NCI-H146 treated with DMSO at 0.1 percent for 48 hours (cell line): ENCODE data around the gene OR5T3.
"Not testable (repeated sequence)": the region's sequence is repeated elsewhere in the genome, so short reads cannot be mapped to it uniquely, and the experiment has no call there.

Experiments used
- DNase-seq: peaks from one replicate; lab custom pipeline; 2025; ENCODE audit not compliant: unreplicated experiment; lab: John Stamatoyannopoulos, UW

The OR5T3 gene

DNA sequence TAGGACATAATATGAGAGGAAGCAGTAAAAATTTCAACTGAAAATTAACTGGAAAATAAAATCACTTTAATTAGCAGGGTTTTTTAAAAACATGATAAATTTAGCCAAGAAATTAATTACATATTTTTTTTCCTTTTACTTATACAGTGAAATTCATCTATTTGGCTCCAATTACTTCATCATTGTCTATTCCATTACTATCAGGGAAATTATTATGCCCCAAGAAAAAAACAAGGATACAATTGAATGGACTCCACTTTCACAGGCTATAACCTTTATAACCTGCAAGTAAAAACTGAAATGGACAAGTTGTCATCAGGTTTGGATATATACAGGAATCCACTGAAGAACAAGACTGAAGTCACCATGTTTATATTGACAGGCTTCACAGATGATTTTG is at the start of gene OR5T3:
Gene OR5T3, plus strand, starts transcription at position 301 of the 400 bp plus-strand sequence. Its CDS starts 0 bp downstream, at position 301.
- DNase-seq, result no peak

DNA sequence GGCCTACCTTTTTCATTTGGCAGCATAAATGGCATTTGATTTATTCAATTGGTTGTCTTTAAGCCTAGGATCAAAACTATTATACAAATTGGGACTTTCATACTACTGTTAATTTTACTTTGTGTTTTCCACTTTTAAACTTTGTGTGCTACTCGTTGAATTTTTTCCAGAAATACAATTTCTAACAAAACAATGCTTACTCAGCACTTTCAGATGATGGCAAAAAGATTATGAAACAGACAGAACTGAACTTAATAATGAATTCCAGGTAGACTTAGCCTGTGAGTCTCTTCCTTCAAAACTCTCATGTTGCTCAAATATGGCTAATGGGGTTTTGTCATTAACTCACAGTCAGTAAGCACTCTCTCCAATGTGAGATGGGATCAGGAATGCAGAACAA is 44.3 kb upstream of the OR5T3 start:
- DNase-seq, result no peak

DNA sequence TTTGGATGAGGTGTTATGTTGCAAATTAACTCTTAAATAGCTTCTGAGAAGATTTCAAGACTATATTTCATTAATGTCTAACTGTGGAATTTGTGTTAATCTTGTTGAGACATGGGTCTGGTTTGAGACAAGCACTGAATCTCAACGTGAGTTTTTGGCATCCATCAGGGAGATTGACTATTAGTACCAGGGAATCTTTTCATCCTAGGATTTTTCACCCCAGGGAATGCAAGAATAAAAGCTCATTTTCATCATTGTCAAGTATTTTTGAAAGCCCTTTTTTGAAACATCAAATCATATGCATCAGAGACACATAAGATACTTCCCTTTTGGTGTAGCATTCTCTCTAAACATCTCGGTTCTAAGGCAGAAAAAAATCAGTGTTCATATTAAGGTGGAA is 37.5 kb upstream of the OR5T3 start:
- no peak for DNase-seq

DNA sequence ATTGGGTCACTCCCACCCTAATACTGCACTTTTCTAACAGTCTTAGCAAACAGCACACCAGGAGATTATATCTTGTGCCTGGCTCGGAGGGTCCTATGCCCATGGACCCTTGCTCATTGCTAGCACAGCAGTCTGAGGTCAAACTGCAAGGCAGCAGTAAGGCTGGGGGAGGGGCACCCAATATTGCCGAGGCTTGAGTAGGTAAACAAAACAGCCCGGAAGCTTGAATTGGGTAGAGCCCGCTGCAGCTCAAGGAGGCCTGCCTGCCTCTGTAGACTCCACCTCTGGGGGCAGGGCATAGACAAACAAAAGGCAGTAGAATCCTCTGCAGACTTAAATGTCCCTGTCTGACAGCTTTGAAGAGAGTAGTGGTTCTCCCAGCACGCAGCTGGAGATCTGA is 32.3 kb upstream of the OR5T3 start:
- DNase-seq, result not testable (repeated sequence)

DNA sequence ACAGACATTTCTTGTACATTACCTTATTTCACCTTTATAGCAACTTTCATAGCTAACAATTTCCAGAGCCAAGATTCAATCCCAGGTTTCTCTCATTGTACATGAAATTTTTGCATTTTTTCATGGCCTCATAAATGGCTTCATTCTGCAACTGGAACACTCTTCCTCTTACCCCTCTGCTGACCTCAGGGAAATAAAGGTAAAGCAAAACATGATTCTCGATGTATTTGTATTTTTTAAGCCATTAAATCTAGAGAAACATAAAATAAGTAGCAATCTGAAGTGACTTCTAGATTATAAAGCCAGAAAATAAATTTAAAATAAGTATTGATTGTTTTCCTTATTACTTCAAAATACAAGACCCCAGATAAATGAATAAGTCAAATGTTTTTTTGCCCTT is 17.9 kb upstream of the OR5T3 start, which contains the start of gene OR5T2:
Gene OR5T2, minus strand, starts transcription at position 101 of the 400 bp plus-strand sequence. CDS start 1,193 bp downstream, outside the sequence.
- no peak for DNase-seq

DNA sequence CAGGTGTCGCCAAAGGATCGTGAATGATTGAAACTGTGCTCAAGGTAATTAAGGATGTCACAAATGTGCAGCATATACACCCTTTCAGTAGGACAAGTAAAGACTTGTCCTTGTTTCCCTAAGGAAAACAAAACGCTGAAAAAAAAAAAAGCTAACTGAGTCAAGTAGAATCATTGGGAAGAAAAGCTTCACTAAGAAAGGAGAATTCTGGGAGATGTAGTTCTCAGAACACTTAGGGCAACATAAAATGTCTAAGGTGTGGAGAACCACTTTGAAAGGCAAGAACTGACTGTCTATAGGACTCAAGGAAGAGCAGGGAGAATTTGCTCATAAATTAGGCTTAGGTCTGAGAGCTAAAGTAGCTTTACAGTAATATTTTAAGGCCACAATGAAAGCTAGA is 19.0 kb downstream of the OR5T3 start:
- no peak for DNase-seq

DNA sequence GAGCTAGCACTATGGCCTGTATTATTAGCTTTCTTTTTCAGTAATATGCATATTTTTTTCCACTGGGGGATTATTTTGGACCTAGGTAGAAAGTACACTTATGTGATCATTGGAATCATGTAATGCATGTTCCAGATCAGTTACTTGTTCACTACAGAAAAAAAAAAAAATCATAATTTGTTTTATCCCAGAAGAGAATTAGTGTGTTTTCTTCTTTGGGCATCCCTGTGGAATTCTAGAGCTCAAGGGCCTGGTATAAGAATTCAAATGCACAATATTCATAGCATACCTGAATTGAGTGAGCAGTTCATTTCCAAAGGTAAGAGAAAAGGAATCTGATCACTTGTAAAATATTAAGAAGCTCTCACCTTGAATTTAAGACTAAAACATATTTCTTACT is 21.8 kb downstream of the OR5T3 start, which contains the start of gene OR5T1:
Gene OR5T1, plus strand, starts transcription at position 301 of the 400 bp plus-strand sequence. CDS start 1,485 bp downstream, outside the sequence.
- no peak for DNase-seq

DNA sequence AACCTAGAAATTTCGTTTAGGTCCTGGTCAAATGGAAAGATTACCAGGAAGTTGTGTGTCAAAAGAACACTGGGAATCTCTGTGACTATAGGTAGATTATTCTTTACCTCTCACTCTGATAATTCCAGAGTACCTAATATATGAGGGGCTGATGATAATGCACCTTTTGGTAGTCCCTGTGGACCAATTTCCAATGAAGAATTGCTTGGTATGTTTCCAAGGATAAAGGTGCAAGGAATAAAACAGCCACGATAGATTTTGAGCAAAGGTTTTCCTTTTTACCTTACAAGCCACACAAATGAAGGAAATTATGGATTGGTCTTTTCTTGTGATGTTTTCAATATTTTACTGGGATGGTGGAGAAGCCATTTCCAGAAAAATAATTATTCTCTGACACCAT is 40.1 kb downstream of the OR5T3 start, which contains the start of gene OR8H1:
Gene OR8H1, minus strand, starts transcription at position 101 of the 400 bp plus-strand sequence. CDS start 1,192 bp downstream, outside the sequence.
- no peak for DNase-seq

DNA sequence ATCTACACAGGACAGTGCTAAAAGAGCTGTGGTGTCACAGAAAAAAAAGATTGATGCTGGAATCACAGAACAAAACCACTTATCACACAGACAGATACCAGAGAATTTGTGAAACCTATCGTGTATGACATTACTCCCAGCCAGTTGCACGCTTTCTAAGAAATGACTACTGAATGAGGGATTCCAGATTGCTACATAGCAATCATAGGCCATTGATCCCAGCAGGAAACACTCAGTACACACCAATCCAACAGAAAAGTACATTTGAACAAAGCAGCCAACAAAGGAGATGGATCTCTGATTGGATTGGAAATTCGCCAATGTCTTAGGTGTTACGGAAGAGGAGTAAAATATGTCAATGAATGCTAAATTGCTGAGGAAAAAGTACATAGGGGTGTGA is 44.8 kb downstream of the OR5T3 start:
- DNase-seq, result no peak
